GM12878 (cell line): ENCODE data around the gene YIF1A. TPM values are rescaled to one million over a fixed set of nuclear protein-coding genes. Genes with fewer than 3 reads are reported as not detected.

Experiments
- ATAC-seq: fragments of 200-7000 bp; cut with Tn5 transposase; 3 replicates; pipeline ENCODE4 v1.9.1; 2020; ENCODE audit warnings: mild to moderate bottlenecking, moderate library complexity
- BruUV-seq: library from RNA; stranded (reverse); fragments of 400-500 nt; replicated peaks from 2 replicates; lab custom pipeline; 2021; lab: Mats Ljungman, UMichigan
- CTCF ChIA-PET: fragments of 300-600 bp; sonication (Branson Sonifier 250); formaldehyde crosslinking; extraction: SDS; loops from one replicate; lab custom pipeline; 2021; ENCODE audit warnings: inconsistent platforms; lab: Yijun Ruan, JAX
- POLR2A ChIA-PET: fragments of 350-600 bp; formaldehyde crosslinking; extraction: SDS; loops from one replicate; lab custom pipeline; 2021; ENCODE audit warnings: inconsistent platforms; lab: Charles Lee
- RAD21 ChIA-PET: fragments of 300-600 bp; sonication (Branson Sonifier 250); formaldehyde crosslinking; loops from one replicate; lab custom pipeline; 2023; ENCODE audit warnings: antibody characterized with exemption; ENCODE audit not compliant: unreplicated experiment; lab: Charles Lee
- SMC1A ChIA-PET: fragments of 300-600 bp; sonication (Branson Sonifier 250); formaldehyde crosslinking; loops from one replicate; lab custom pipeline; 2023; ENCODE audit not compliant: unreplicated experiment, uncharacterized antibody; lab: Charles Lee
- DNase-seq: peaks from one replicate; pipeline ENCODE4 v3.0.0-alpha.2; 2011; ENCODE audit warnings: low read depth, low spot score
- FAIRE-seq: peaks from 3 replicates; lab custom pipeline; 2011; peaks lifted over from hg19 to GRCh38; lab: Jason Lieb, UNC
- H2AFZ ChIP-seq: 2 replicates; pipeline ENCODE4 v1.6.0; 2011; ENCODE audit warnings: low read depth, low read length, control low read depth; ENCODE audit not compliant: control insufficient read depth
- H3K27ac ChIP-seq: 2 replicates; pipeline ENCODE4 v1.5.1; 2011; ENCODE audit warnings: control low read depth; ENCODE audit not compliant: control insufficient read depth, insufficient read depth
- H3K27me3 ChIP-seq, 2 experiments: replicated peaks in 1 of 2; 2 replicates each; pipeline versions ENCODE4 v1.6.0 to v1.6.1; 2011; ENCODE audit warnings: low read length in 1 of 2; ENCODE audit not compliant: control insufficient read depth in 2 of 2, insufficient read depth in 2 of 2
- H3K36me3 ChIP-seq, 2 experiments: 2 replicates each; pipeline ENCODE4 v1.5.1; 2011; ENCODE audit warnings: low read length in 1 of 2; ENCODE audit not compliant: control insufficient read depth in 2 of 2, insufficient read depth in 2 of 2
- H3K4me1 ChIP-seq: 2 replicates; pipeline ENCODE4 v1.6.1; 2011; ENCODE audit warnings: mild to moderate bottlenecking, low read length, moderate library complexity, mixed read lengths; ENCODE audit not compliant: control insufficient read depth, insufficient read depth
- H3K4me2 ChIP-seq: 2 replicates; pipeline ENCODE4 v1.6.0; 2011; ENCODE audit warnings: control low read depth; ENCODE audit not compliant: control insufficient read depth, insufficient read depth
- H3K4me3 ChIP-seq: fragments of 200-600 bp; sonication (generic); 2 replicates; pipeline ENCODE4 v1.5.1; 2016
- H3K79me2 ChIP-seq: 2 replicates; pipeline ENCODE4 v1.6.0; 2011; ENCODE audit warnings: low read length; ENCODE audit not compliant: control insufficient read depth, insufficient read depth
- H3K9ac ChIP-seq: 2 replicates; pipeline ENCODE4 v1.8.0; 2011; ENCODE audit warnings: low read length, control low read depth, mixed read lengths; ENCODE audit not compliant: control insufficient read depth, insufficient read depth
- H3K9me3 ChIP-seq: replicated peaks from 3 replicates; pipeline ENCODE4 v1.5.1; 2011; ENCODE audit warnings: mild to moderate bottlenecking, low read length; ENCODE audit not compliant: control insufficient read depth, insufficient read depth
- H4K20me1 ChIP-seq: 2 replicates; pipeline ENCODE4 v1.6.0; 2011; ENCODE audit not compliant: control insufficient read depth, insufficient read depth
- BCL11A ChIP-seq: IDR thresholded peaks from 2 replicates; pipeline ENCODE4 v1.6.1; 2011; ENCODE audit warnings: low read depth, low read length
- BRCA1 ChIP-seq: IDR thresholded peaks from 2 replicates; pipeline ENCODE4 v1.6.1; 2011; ENCODE audit warnings: low read depth, low read length, improper control_type of control experiment
- DPF2 ChIP-seq: fragments of 450-650 bp; IDR thresholded peaks from 2 replicates; pipeline ENCODE4 v1.6.1; 2017; ENCODE audit warnings: mild to moderate bottlenecking
- IKZF2 ChIP-seq, 2 experiments: fragments of 450-650 bp; IDR thresholded peaks; 2 replicates each; pipeline ENCODE4 v1.6.1; 2017; ENCODE audit warnings: mild to moderate bottlenecking in 2 of 2, moderate library complexity in 2 of 2
- MEF2B ChIP-seq: fragments of 450-650 bp; IDR thresholded peaks from 2 replicates; pipeline ENCODE4 v1.6.1; 2018; ENCODE audit warnings: mild to moderate bottlenecking, moderate library complexity; ENCODE audit not compliant: partially characterized antibody, poor library complexity, severe bottlenecking
- MLLT1 ChIP-seq: fragments of 450-650 bp; IDR thresholded peaks from 2 replicates; pipeline ENCODE4 v1.6.1; 2016; ENCODE audit warnings: mild to moderate bottlenecking
- NFXL1 ChIP-seq: fragments of 450-650 bp; IDR thresholded peaks from 2 replicates; pipeline ENCODE4 v1.6.1; 2017; ENCODE audit warnings: antibody characterized with exemption, mild to moderate bottlenecking, borderline replicate concordance
- WGBS: methylation state at CpG from one replicate; pipeline ENCODE4 v1.1.6; 2016; ENCODE audit warnings: low lambda C conversion rate; ENCODE audit not compliant: insufficient replicate concordance, insufficient coverage; ENCODE audit errors: missing lambda C conversion rate; 5-methylcytosine and 5-hydroxymethylcytosine counted together
- in situ Hi-C: fragments of 300-500 bp; cut with MboI; formaldehyde crosslinking; loops from 9 replicates; pipeline ENCODE4 v1.14.3; 2018; ENCODE audit warnings: mixed read lengths
- intact Hi-C: fragments of 100-400 bp; cut with micrococcal nuclease; formaldehyde crosslinking; loops from one replicate; pipeline ENCODE4 v1.14.2; 2022; ENCODE audit not compliant: unreplicated experiment
- polyA plus RNA-seq, 11 experiments: library from polyadenylated mRNA; depleted of rRNA in 4 of 11; unstranded in 6 of 11; stranded (reverse) in 5 of 11; fragments of >200 nt; fragmentation: Nextera tagmentation in 4 of 11; fragmentation: Illumina TruSeq in 1 of 11; extraction: Ambion mirVana in 4 of 11; extraction: Trizol in 1 of 11; gene quantifications; 1 replicate in 1 of 11; 2 replicates in 10 of 11; pipeline versions ENCODE4 v1.2.1 to v1.2.3, GENCODE V29; 2011 to 2016; ENCODE audit warnings: inconsistent platforms in 2 of 11, missing spikeins in 2 of 11, low read depth in 1 of 11
- total RNA-seq, 4 experiments: library from RNA; depleted of rRNA in 3 of 4; stranded (reverse); fragments of >200 nt in 3 of 4; fragmentation: Illumina TruSeq in 1 of 4; extraction: Trizol in 1 of 4; gene quantifications; 2 replicates each; pipeline versions ENCODE4 v1.2.1 to v1.2.3, GENCODE V29; 2013 to 2021

Gene YIF1A
- total and polyA plus RNA-seq, 10 of the 15 experiments (the other 5 are each of a cell fraction or from before 2014, with no cell fraction given): 6.6 to 128 (median 71.7) TPM

DNA sequence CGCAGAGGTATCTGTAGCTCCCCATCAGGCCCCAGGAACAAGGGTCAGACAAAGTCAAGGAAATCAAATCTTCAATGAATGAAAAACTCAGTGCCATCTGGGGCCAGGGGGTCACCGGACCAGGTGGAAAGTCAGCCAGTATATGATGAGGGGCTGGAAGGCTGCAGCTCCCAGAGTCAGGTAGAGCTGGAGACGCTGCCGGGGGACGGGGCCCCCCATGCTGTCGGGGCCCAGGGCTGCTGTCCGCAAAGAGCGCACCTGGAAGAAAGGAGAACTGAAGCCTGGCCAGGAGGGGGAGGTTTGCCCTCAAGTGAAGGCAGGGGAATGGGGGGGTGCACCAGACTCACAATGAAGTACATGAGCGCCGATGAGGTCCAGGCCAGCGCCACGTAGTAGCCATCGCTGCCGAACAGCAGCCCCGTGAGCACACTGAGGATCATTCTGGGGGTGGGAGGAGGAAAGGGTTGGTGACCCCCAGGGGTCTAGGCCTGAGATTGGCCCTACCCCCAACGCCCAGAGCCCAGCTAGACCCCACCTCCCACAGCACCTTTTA lies 4.3 kb downstream of the YIF1A start:
- H4K20me1 ChIP-seq: no peaks in the 10 kb centered on the region; the same call in none of the 2 replicates
- no peak overlapping the region for H3K9ac ChIP-seq
- ChIA-PET RAD21 (interaction anchor here (1.1 kb wide), 1 partner anchor 87 kb away, joined by 3 read pairs; no protein-coding TSS in a partner anchor), SMC1A (no interaction called here), CTCF (interaction anchor here (0.9 to 2.2 kb wide), 5 partner anchors 13 to 63 kb away, joined by 3 to 9 read pairs (median 3); no protein-coding TSS in a partner anchor), POLR2A (interaction anchor here (1.6 kb wide), 1 partner anchor 25 kb away, joined by 6 read pairs; no protein-coding TSS in a partner anchor)
- H2AFZ ChIP-seq: no peak overlapping the region
- in situ Hi-C loops (no loop called here), intact Hi-C loops (no loop called here)
- H3K27me3 ChIP-seq: no peaks in the 10 kb centered on the region
- H3K79me2 ChIP-seq: peaks cover 12% of the 10 kb centered on the region
- BruUV-seq: no TSS peak
- H3K4me3 ChIP-seq: no peak overlapping the region
- no peak for ATAC-seq
- TF ChIP-seq MEF2B (no peak), BCL11A (no peak), BRCA1 (no peak), MLLT1 (no peak), IKZF2 (IDR thresholded peaks at IDR 0.05) (no peak), DPF2 (no peak), NFXL1 (no peak)
- H3K4me1 ChIP-seq: peaks cover 13% of the 10 kb centered on the region
- no peak for FAIRE-seq
- H3K4me2 ChIP-seq: no peak overlapping the region
- 92% methylated on average over 15 of the region's 16 CpGs for WGBS
- H3K27ac ChIP-seq: no peak overlapping the region
- no peaks in the 10 kb centered on the region for H3K9me3 ChIP-seq
- DNase-seq: no peak
- H3K36me3 ChIP-seq: no peaks in the 10 kb centered on the region; a peak in 1 of 4 replicates
